Stimulated activated CD8-positive, alpha-beta memory T cell treated with anti-CD3 and anti-CD28 coated beads, Interleukin-7, amount 100 ng/mL, for 24 hours (primary cell): Measurements from ENCODE around the gene GTF2A2.
"Not testable (repeated sequence)": the region's sequence is repeated elsewhere in the genome, so short reads cannot be mapped to it uniquely, and the experiment has no call there.

Source experiments
- DNase-seq: peaks from one replicate; pipeline ENCODE4 v3.0.0-alpha.2; 2020; ENCODE audit warnings: low read depth

Gene GTF2A2

GRCh38 chr15:59674361-59674877, 17.1 kb upstream of the GTF2A2 start:
- no peak for DNase-seq

GRCh38 chr15:59668556-59668955, 11.2 kb upstream of the GTF2A2 start:
- no peak for DNase-seq

GRCh38 chr15:59662260-59662659, 4.9 kb upstream of the GTF2A2 start:
- DNase-seq = no peak

GRCh38 chr15:59659366-59659765, 2.1 kb upstream of the GTF2A2 start:
- no peak for DNase-seq

DNA sequence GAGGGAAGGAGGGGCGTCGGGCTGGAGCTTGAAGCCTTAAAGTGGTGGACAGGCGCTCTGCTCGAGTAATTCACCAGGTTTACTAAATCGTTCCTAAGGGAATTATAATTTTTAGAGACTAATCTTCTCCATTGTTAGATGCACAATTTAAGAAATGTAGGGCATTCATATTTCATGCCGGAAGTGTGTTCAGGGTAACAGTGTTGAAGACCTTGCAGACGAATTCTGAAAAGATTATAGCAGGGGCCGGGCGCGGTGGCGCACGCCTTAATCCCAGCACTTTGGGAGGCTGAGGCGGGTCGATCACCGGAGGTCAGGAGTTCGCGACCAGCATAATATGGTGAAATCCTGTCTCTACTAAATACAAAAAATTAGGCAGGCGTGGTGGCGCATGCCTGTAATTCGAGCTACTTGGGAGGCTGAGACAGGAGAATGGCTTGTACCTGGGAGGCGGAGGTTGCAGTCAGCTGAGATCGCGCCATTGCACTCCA, 365 bp upstream of the GTF2A2 start:
- no peak for DNase-seq

GRCh38 chr15:59654046-59654445, 3.3 kb downstream of the GTF2A2 start:
- DNase-seq = no peak

DNA sequence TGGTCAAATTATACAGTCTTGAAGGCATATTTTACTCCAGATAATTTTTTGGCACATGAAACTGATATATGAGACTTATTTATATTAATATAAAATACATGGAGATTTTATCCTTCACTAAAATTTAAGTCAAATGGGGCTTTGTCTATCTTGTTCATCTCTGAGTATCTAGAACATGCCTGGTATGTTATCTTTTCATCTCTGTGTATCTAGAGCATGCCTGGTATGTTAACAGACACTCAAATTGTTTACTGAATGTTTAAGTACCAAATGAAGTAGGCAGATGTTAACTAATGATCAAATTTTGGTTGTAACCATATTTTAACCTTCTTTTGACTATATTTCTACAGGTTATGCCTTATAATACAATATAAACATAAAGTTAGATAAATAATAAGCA, 7.7 kb downstream of the GTF2A2 start:
- DNase-seq = no peak

DNA sequence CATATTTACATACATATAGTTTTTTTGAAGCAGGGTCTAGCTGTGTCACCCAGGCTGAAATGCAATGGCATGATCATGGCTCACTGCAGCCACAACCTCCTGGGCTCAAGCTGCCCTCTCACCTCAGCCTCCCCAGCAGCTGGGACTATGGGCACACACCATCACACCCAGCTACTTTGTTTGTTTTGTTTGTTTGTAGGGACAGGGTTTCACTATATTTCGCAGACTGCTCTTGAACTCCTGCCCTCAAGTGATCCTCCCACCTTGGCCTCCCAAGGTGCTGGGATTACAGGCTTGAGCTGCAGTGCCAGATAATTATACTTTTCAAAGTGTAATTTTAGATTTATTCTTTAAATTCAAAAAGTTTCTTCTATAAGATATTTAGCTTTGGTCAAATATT, 10.2 kb downstream of the GTF2A2 start:
- DNase-seq = no peak

DNA sequence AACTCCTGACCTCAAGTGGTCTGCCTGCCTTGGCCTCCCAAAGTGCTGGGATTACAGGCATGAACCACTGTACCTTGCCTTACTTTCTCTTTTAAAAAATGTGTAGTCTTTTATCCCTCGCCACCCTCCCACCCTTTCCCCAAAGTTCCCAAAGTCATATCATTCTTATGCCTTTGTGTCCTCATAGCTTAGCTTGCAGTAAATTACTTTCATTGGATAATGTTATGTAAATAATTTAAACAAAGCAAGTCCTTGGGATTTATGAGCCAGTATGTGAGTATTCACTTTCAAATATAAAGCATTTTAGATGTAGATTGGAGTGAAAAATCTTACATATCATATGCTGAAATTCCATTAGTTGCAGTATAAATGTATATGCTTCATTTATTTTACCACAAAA, 11.0 kb downstream of the GTF2A2 start:
- DNase-seq = no peak

DNA sequence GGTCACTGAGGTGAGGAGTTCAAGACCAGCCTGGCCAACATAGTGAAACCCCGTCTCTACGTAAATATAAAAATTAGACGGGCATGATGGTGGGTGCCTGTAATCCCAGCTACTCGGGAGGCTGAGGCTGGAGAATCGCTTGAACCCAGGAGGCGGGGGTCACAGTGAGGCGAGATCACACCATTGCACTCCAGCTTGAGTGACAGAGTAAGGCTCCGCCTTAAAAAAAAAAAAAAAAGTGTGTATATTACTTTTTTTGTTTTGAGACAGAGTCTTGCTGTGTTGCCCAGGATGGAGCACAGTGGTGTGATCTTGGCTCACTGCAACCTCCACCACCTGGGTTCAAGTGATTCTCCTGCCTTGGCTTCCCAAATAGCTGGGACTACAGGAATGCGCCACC, 11.5 kb downstream of the GTF2A2 start:
- not testable (repeated sequence) for DNase-seq

DNA sequence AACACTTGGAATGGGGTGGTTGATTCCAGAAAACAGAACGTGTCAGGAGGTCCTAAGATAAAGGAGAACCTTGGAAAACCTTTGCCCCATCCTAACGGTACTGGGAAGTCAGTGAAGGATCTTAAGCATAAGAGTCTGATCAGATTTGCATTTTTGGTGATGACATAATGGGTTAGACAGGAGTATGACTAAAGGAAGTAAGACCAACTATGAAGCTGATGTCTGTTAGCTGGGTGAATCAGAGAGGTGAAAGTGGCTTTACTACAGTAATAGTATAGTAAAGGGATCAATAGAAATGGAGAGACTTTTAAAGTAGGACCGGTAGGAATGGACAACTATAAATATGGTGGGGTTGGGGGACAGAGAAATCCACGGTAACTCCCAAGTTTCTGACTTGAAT, 12.6 kb downstream of the GTF2A2 start:
- DNase-seq = no peak

DNA sequence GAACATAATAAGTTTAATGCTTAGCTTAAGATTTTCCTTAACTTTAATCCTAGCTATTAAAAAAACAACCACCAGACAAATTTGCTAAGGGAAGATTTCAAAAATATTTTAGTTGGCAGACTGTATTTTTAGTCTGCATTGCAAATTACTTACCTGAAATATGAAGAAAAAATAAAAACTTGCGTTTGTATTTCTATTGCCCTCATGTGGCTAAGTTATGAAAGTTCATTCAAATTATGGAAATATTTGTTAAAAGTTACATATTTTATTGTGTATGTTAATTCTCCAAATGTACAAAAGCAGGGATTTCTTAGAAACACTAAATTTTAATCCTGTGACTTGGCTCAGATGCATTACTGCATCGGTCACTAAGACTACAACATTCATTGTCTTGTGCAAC, 15.0 kb downstream of the GTF2A2 start:
- DNase-seq = no peak

- not testable (repeated sequence) for DNase-seq
Measured at GRCh38 chr15:59637507-59637906, 19.8 kb downstream of the GTF2A2 start.

GRCh38 chr15:59636184-59636583, 21.1 kb downstream of the GTF2A2 start:
- no peak for DNase-seq

- no peak for DNase-seq
Measured at GRCh38 chr15:59632714-59633113, 24.6 kb downstream of the GTF2A2 start.

DNA sequence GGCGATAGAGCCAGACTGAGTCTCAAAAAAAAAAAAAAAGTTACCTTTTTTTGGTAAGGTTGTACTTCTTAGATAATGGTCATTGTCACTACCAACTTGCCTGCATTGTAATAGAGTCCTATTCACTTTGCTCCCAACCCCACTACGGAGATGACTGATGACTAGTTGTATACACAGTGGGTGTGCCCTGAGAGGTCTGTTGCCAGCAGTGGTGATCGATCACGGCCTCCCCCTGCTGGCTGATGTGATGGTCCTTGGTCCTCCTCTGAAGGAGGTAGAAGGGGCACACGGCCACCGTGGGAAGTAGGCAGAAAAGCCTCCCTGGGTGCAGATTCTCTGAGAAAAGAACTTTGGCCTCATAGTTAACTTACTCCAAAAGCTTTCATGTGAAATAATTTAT, 35.0 kb downstream of the GTF2A2 start:
- peak; percentile 13 for DNase-seq

DNA sequence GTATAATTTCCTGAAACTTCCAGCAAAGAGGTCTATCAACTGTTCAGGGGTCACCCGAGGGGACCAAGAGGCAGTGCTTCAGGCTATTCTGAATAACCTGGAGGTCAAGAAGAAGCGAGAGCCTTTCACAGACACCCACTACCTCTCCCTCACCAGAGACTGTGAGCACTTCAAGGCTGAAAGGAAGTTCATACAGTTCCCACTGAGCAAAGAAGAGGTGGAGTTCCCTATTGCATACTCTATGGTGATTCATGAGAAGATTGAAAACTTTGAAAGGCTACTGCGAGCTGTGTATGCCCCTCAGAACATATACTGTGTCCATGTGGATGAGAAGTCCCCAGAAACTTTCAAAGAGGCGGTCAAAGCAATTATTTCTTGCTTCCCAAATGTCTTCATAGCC, 38.9 kb downstream of the GTF2A2 start:
- DNase-seq = no peak

DNA sequence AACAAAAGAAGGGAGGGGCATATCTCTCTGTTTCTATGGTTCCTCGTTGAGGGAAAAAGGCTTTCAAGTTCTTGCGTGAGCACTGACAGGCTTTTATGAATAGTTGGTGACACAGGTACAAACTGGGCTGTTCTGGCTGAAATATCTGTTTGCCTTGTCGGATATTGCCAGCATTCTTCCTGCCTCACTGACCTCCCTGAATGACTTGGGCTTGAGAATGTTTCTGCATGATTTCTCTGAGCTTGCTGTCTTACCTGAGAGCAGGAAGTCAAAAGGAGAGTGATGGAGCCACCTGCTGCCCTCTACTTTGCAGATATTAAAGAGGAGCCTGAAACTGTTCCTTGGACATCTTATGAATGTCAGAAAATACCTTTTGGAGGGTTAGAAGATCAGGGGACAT, 40.9 kb downstream of the GTF2A2 start:
- DNase-seq = no peak

DNA sequence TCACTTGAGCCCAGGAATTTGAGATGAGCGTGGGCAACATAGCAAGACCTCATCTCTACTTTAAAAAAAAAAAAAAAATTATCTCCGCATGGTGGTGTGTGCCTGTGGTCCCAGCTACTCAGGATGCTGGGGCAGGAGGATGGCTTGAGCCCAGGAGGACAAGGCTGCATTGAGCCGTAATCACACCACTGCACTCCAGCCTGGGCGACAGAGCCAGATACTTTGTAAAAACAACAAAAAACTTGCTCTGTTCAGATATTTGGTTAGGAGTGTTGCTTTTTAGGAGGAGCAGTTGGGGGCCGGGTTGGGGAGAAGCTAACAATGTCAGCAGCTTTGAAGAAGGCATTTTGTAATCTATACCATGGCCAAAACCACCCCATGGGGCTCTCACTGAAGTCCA, 41.7 kb downstream of the GTF2A2 start:
- no peak for DNase-seq

DNA sequence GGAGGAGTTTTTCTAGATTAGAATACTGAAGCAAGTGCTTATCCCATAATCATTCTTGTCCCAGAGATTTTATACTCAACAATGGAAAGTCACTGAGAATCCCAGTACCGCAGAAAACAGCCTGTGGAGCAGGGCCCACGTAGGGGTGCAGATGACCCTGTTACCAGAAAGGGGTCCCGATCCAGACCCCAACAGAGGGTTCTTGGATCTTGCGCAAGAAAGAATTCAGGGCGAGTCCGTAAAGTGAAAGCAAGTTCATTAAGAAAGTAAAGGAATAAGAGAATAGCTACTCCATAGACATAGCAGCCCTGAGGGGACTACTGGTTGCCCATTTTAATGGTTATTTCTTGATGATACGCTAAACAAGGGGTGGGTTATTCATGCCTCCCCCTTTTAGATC, 43.2 kb downstream of the GTF2A2 start:
- DNase-seq = no peak

GRCh38 chr15:59611276-59612260, 45.7 kb downstream of the GTF2A2 start, which contains the start of gene GCNT3:
TSS of gene GCNT3 (plus strand) at chr15:59611783. CDS start at chr15:59618239, 6,456 bp downstream.
- DNase-seq = no peak

DNA sequence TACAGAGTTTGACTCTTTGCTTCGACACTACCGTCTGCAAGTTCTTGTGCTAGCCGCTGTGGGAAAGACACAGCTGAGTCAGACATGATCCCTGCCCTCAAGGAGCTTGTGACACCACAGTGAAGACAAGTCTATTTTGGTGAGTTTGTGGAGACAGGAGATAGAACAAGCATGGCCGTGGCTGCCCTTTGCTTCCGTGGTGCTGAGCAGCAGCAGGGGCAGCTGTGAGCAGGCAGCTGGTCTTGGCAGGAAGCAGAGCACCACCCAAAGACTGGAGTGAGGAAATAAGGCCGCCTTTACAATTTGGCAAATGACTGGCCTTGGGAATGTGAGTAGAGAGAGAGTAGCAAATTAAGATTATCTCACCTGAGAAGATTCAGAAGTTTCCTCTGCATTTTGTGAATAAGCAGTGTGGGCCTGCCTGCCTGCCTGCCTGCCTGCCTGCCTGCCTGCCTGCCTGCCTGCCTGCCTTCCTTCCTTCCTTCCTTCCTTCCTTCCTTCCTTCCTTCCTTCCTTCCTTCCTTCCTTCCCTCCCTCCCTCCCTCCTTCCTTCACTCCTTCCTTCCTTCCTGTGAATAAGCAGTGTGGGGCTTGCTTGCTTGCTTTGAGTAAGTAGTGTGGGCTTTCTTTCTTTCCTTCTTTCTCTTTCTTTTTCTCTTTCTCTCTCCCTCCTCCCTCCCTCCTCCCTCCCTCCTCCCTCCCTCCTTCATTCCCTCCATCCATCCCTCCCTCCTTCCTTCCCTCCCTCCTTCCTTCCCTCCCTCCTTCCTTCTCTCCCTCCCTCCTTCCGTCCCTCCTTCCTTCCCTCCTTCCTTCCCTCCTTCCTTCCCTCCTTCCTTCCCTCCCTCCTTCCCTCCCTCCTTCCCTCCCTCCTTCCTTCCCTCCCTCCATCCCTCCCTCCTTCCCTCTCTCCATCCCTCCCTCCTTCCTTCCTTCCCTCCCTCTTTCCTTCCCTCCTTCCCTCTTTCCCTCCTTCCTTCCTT, 47.3 kb downstream of the GTF2A2 start:
- DNase-seq = no peak
